HepG2 (cell line): ENCODE results near the gene HLF. TPM values are rescaled to one million over a fixed set of nuclear protein-coding genes. Genes with fewer than 3 reads are reported as not detected.

Experiments used
- ARNT2 ChIP-seq: sonication (generic); formaldehyde crosslinking; IDR thresholded peaks from 2 replicates; pipeline ENCODE4 v1.8.0; 2022; ENCODE audit warnings: mild to moderate bottlenecking, low read depth, missing genetic modification reagents, moderate library complexity
- ELK4 ChIP-seq: sonication (generic); formaldehyde crosslinking; IDR thresholded peaks from 2 replicates; pipeline ENCODE4 v1.9.0; 2021; ENCODE audit warnings: missing genetic modification reagents, borderline replicate concordance
- ERF ChIP-seq: IDR thresholded peaks from 2 replicates; pipeline ENCODE4 v1.6.1; 2018; ENCODE audit warnings: missing biosample characterization, missing genetic modification reagents
- FOXC1 ChIP-seq: sonication (generic); formaldehyde crosslinking; IDR thresholded peaks from 2 replicates; pipeline ENCODE4 v1.8.0; 2022; ENCODE audit warnings: mild to moderate bottlenecking, missing genetic modification reagents, borderline replicate concordance
- FOXO1 ChIP-seq: sonication (generic); formaldehyde crosslinking; IDR thresholded peaks from 2 replicates; pipeline ENCODE4 v1.4.0; 2020; ENCODE audit warnings: missing genetic modification reagents
- GABPB1 ChIP-seq: IDR thresholded peaks from 2 replicates; pipeline ENCODE4 v1.6.1; 2016; ENCODE audit warnings: mild to moderate bottlenecking, missing genetic modification reagents, moderate library complexity, missing compliant biosample characterization
- MEF2D ChIP-seq: sonication (generic); formaldehyde crosslinking; IDR thresholded peaks from 2 replicates; pipeline ENCODE4 v1.5.1; 2020; ENCODE audit warnings: mild to moderate bottlenecking, missing genetic modification reagents
- NAIF1 ChIP-seq: sonication (generic); formaldehyde crosslinking; IDR thresholded peaks from 2 replicates; pipeline ENCODE4 v1.5.0; 2020; ENCODE audit warnings: mild to moderate bottlenecking, missing genetic modification reagents, borderline replicate concordance
- RNF219 ChIP-seq: sonication (generic); formaldehyde crosslinking; IDR thresholded peaks from 2 replicates; pipeline ENCODE4 v1.5.0; 2020; ENCODE audit warnings: mild to moderate bottlenecking, missing genetic modification reagents
- SALL2 ChIP-seq: sonication (generic); formaldehyde crosslinking; IDR thresholded peaks from 2 replicates; pipeline ENCODE4 v1.8.1; 2023; ENCODE audit warnings: mild to moderate bottlenecking, missing genetic modification reagents, inconsistent platforms
- XRCC5 ChIP-seq: fragments of 200-400 bp; formaldehyde crosslinking; optimal IDR thresholded peaks from 2 replicates; pipeline ENCODE3; 2017; ENCODE audit warnings: mild to moderate bottlenecking, low read length
- ZNF326 ChIP-seq: sonication (generic); formaldehyde crosslinking; IDR thresholded peaks from 2 replicates; pipeline ENCODE4 v1.4.0; 2020; ENCODE audit warnings: missing genetic modification reagents, borderline replicate concordance
- ZNF468 ChIP-seq: sonication (generic); formaldehyde crosslinking; IDR thresholded peaks from 2 replicates; pipeline ENCODE4 v1.8.0; 2022; ENCODE audit warnings: mild to moderate bottlenecking, moderate library complexity, missing genetic modification reagents
- ZNF496 ChIP-seq: sonication (generic); formaldehyde crosslinking; IDR thresholded peaks from 2 replicates; pipeline ENCODE4 v1.8.1; 2023; ENCODE audit warnings: mild to moderate bottlenecking, moderate library complexity, missing genetic modification reagents; ENCODE audit not compliant: insufficient replicate concordance
- ZNF616 ChIP-seq: sonication (generic); formaldehyde crosslinking; IDR thresholded peaks from 2 replicates; pipeline ENCODE4 v1.5.0; 2020; ENCODE audit warnings: low read depth, mild to moderate bottlenecking, missing genetic modification reagents
- ZNF883 ChIP-seq: sonication (generic); formaldehyde crosslinking; IDR thresholded peaks from 2 replicates; pipeline ENCODE4 v1.5.1; 2020; ENCODE audit warnings: mild to moderate bottlenecking, missing genetic modification reagents; ENCODE audit errors: not compliant biosample characterization
- polyA plus RNA-seq, 8 experiments: library from polyadenylated mRNA; depleted of rRNA in 3 of 8; stranded (reverse) in 7 of 8; unstranded in 1 of 8; fragments of >200 nt; fragmentation: Illumina TruSeq in 4 of 8; extraction: Trizol in 4 of 8; gene quantifications; 2 replicates each; pipeline versions ENCODE4 v1.2.1 to v1.2.3, GENCODE V29; 2011 to 2016; ENCODE audit warnings: low read depth in 4 of 8, missing spikeins in 1 of 8, mixed read lengths in 1 of 8; ENCODE audit not compliant: insufficient read depth in 1 of 8
- total RNA-seq, 5 experiments: library from RNA; depleted of rRNA; stranded (reverse); fragments of >200 nt; fragmentation: Illumina TruSeq; extraction: Trizol; gene quantifications; 2 replicates each; pipeline ENCODE4 v1.2.3, GENCODE V29; 2016; ENCODE audit warnings: low read depth in 1 of 5
- TF ChIP-seq, protein P1 (sequence below): sonication (generic); formaldehyde crosslinking; IDR thresholded peaks from 2 replicates; pipeline ENCODE4 v1.4.0; 2020; ENCODE audit warnings: missing genetic modification reagents, borderline replicate concordance
- TF ChIP-seq, protein P2 (sequence below): sonication (generic); formaldehyde crosslinking; conservative IDR thresholded peaks from 2 replicates; pipeline ENCODE4 v1.4.0; 2020; ENCODE audit warnings: mild to moderate bottlenecking, missing genetic modification reagents, moderate library complexity

The HLF gene
- total and polyA plus RNA-seq, 2 of the 13 experiments (the other 11 are each of a cell fraction or from before 2014, with no cell fraction given): 202 to 346 TPM

- TF ChIP-seq, protein P1, sequence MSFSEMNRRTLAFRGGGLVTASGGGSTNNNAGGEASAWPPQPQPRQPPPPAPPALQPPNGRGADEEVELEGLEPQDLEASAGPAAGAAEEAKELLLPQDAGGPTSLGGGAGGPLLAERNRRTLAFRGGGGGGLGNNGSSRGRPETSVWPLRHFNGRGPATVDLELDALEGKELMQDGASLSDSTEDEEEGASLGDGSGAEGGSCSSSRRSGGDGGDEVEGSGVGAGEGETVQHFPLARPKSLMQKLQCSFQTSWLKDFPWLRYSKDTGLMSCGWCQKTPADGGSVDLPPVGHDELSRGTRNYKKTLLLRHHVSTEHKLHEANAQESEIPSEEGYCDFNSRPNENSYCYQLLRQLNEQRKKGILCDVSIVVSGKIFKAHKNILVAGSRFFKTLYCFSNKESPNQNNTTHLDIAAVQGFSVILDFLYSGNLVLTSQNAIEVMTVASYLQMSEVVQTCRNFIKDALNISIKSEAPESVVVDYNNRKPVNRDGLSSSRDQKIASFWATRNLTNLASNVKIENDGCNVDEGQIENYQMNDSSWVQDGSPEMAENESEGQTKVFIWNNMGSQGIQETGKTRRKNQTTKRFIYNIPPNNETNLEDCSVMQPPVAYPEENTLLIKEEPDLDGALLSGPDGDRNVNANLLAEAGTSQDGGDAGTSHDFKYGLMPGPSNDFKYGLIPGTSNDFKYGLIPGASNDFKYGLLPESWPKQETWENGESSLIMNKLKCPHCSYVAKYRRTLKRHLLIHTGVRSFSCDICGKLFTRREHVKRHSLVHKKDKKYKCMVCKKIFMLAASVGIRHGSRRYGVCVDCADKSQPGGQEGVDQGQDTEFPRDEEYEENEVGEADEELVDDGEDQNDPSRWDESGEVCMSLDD (CRISPR knock-in tag): no peak
- TF ChIP-seq RNF219 (CRISPR knock-in tag) (no peak), ZNF616 (CRISPR knock-in tag) (no peak), FOXO1 (no peak; the same call in 1 of the 2 replicates), GABPB1 (CRISPR knock-in tag) (no peak), XRCC5 (no peak), SALL2 (0 out of 2 replicates have a peak, but pooled peaks have one; percentile 62), ERF (CRISPR knock-in tag) (0 out of 2 replicates have a peak, but pooled peaks have one; percentile 44), ZNF468 (CRISPR knock-in tag) (no peak), ZNF496 (CRISPR knock-in tag) (no peak), FOXC1 (CRISPR knock-in tag) (no peak), MEF2D (CRISPR knock-in tag) (no peak), ZNF883 (CRISPR knock-in tag) (no peak), ARNT2 (CRISPR knock-in tag) (no peak; the same call in 1 of the 2 replicates), ELK4 (CRISPR knock-in tag) (no peak), NAIF1 (no peak), ZNF326 (CRISPR knock-in tag) (no peak)
- TF ChIP-seq, protein P2, sequence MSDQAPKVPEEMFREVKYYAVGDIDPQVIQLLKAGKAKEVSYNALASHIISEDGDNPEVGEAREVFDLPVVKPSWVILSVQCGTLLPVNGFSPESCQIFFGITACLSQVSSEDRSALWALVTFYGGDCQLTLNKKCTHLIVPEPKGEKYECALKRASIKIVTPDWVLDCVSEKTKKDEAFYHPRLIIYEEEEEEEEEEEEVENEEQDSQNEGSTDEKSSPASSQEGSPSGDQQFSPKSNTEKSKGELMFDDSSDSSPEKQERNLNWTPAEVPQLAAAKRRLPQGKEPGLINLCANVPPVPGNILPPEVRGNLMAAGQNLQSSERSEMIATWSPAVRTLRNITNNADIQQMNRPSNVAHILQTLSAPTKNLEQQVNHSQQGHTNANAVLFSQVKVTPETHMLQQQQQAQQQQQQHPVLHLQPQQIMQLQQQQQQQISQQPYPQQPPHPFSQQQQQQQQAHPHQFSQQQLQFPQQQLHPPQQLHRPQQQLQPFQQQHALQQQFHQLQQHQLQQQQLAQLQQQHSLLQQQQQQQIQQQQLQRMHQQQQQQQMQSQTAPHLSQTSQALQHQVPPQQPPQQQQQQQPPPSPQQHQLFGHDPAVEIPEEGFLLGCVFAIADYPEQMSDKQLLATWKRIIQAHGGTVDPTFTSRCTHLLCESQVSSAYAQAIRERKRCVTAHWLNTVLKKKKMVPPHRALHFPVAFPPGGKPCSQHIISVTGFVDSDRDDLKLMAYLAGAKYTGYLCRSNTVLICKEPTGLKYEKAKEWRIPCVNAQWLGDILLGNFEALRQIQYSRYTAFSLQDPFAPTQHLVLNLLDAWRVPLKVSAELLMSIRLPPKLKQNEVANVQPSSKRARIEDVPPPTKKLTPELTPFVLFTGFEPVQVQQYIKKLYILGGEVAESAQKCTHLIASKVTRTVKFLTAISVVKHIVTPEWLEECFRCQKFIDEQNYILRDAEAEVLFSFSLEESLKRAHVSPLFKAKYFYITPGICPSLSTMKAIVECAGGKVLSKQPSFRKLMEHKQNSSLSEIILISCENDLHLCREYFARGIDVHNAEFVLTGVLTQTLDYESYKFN (CRISPR knock-in tag): peak; percentile 29; the same call in 1 of the 2 replicates
Measured at GRCh38 chr17:55274355-55275255, 9.8 kb downstream of the HLF start (continued).
